ENCODE data around the gene CDON.

CDON gene

DNA sequence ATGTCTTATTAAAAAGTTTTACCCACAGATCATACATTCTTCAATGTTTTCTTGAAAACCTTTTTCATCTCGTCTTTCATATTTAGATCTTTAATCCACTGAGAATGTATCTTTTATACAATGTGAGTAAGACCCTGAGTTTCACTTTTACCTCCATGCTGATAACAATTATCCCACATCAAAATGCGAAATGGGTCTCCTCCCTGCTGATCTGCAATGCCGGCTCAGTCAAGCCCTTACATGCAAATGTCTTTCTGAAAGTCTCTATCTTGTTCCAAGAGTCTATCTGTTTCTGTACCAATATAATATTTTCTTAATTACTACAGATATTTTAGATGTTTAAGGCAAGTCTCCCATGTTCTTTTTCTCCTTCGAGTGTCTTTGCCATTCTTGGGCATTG lies 50.9 kb downstream of the CDON start:
- TF ChIP-seq GATA2 (IDR thresholded peaks at IDR 0.05; ENCODE audit: low read depth, low read length) (no peak), GATA3 (IDR thresholded peaks at IDR 0.05; ENCODE audit: low read depth, low read length) (no peak)

DNA sequence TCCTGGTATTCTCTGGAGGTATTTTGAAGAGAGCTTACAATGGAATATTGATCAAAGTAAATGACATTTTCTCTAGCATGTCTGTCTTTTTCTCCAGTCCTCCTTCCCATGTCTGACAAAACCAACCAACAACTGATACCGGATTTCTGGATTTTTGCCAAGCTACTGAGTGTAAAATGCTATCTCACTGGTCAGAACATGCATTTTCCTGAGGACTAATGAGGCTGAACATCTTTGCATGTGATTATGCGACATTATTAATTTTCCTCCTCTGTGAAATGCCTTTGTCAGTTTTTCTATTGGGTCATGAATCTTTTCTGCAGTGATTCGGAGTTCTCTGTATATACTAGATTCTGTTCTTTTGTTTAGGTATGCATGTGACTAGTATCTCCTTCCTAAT lies 51.4 kb downstream of the CDON start:
- TF ChIP-seq GATA3 (IDR thresholded peaks at IDR 0.05; ENCODE audit: low read depth, low read length): no peak
- TF ChIP-seq GATA2 (IDR thresholded peaks at IDR 0.05; ENCODE audit: low read depth, low read length): no peak

- no peak for TF ChIP-seq GATA2 (IDR thresholded peaks at IDR 0.05; ENCODE audit: low read depth, low read length)
- TF ChIP-seq GATA3 (IDR thresholded peaks at IDR 0.05; ENCODE audit: low read depth, low read length): no peak
Observed at GRCh38 chr11:126008956-126009355, 53.7 kb downstream of the CDON start.

DNA sequence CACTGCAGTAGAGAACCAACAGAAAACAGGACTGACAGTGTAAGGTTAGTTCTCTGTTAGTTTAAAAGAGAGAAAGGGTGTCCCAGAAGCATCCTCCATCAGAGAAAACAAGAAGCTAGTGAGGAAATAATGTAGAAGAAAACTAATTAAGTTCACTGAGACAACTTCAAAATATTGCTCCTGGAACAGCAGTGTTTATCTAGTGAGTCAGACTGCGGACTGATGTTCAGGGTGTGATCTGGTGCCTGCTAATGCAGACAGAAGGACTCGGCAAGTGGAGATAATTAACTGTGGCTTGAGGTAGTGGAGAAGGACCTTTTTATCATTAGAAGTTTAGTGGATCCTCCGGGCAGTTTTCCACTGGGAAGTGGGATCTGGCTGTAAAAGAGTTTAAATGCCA lies 55.4 kb downstream of the CDON start:
- TF ChIP-seq GATA2 (IDR thresholded peaks at IDR 0.05; ENCODE audit: low read depth, low read length) (no peak), GATA3 (IDR thresholded peaks at IDR 0.05; ENCODE audit: low read depth, low read length) (no peak)

DNA sequence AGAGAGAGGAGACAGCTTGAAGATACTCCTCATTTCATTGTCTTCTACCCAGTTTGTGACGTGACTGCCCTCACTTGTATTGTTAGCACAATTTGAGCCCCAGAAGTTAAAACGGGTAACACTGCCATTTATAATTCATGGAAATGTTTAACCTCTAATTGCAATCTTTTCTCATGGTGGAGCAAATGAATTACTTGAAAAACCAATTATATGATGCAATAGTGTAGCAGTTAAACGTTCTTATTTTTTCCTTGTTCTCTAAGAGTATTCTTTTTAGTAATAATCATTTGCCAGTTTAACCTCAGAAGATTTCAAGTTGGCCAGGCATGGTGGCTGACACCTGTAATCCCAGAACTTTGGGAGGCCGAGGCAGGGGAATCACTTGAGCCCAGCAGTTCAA lies 56.6 kb downstream of the CDON start:
- no peak for TF ChIP-seq GATA2 (IDR thresholded peaks at IDR 0.05; ENCODE audit: low read depth, low read length)
- TF ChIP-seq GATA3 (IDR thresholded peaks at IDR 0.05; ENCODE audit: low read depth, low read length): no peak

GRCh38 chr11:126002181-126002580 lies 60.5 kb downstream of the CDON start:
- TF ChIP-seq GATA2 (IDR thresholded peaks at IDR 0.05; ENCODE audit: low read depth, low read length) (no peak), GATA3 (IDR thresholded peaks at IDR 0.05; ENCODE audit: low read depth, low read length) (no peak)

DNA sequence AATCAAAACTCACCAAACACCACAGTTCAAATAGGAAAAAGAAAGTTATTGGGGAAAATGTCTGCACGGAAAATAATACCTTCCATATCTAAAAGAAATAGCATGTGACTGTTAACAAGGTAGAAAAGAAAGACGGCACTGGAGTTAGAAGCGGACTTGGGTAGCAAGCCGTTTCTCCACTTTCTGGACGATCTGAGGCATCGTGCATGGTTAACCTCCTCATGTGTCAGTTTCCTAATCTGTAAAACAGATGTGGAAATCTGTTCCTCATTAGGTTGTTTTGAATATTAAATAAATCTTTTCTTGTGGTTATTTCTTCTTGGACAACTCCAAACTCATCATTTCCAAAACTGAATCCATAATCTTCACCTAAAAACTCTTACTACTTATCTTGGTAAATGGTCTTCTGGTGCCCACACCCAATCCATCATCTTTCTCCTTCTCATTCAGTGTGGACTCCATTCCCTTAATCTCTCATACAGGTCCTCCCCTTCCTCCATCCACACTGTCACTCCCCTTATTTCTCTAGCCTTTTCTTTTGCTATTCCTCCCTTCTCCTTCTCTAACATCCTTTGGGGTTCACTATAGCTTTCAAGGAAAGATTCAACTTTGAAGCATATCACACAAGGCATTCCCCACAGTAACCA lies 63.3 kb downstream of the CDON start:
- no peak for TF ChIP-seq GATA2 (IDR thresholded peaks at IDR 0.05; ENCODE audit: low read depth, low read length)
- no peak for TF ChIP-seq GATA3 (IDR thresholded peaks at IDR 0.05; ENCODE audit: low read depth, low read length)

GRCh38 chr11:125998267-125998666 lies 64.4 kb downstream of the CDON start:
- TF ChIP-seq GATA2 (IDR thresholded peaks at IDR 0.05; ENCODE audit: low read depth, low read length) (no peak), GATA3 (IDR thresholded peaks at IDR 0.05; ENCODE audit: low read depth, low read length) (no peak)

GRCh38 chr11:125995313-125995712 lies 67.4 kb downstream of the CDON start:
- TF ChIP-seq GATA2 (IDR thresholded peaks at IDR 0.05; ENCODE audit: low read depth, low read length): no peak
- no peak for TF ChIP-seq GATA3 (IDR thresholded peaks at IDR 0.05; ENCODE audit: low read depth, low read length)

GRCh38 chr11:125994509-125994908 lies 68.2 kb downstream of the CDON start:
- no peak for TF ChIP-seq GATA3 (IDR thresholded peaks at IDR 0.05; ENCODE audit: low read depth, low read length)
- TF ChIP-seq GATA2 (IDR thresholded peaks at IDR 0.05; ENCODE audit: low read depth, low read length): no peak

- TF ChIP-seq GATA2 (IDR thresholded peaks at IDR 0.05; ENCODE audit: low read depth, low read length) (no peak), GATA3 (IDR thresholded peaks at IDR 0.05; ENCODE audit: low read depth, low read length) (no peak)
Observed at GRCh38 chr11:125992893-125993292, 69.8 kb downstream of the CDON start.

DNA sequence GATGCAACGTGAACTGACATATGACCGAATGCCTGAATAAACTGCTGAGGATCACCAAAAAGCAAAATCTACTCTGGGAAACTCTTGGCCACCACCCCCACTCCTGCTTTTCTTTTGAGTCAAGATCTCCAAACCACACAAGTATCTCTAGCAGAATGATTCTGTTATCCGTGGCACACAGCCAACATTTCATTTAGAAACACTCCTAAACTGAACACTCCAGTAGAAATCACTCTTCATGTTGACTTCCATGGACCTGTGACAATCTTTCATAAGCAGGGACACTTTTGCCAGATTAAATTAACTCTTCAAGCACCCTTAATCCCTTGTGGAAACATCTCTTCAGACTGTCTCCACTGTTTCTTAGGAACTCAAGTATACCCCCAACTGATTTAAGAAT lies 72.4 kb downstream of the CDON start:
- TF ChIP-seq GATA3 (IDR thresholded peaks at IDR 0.05; ENCODE audit: low read depth, low read length): no peak
- TF ChIP-seq GATA2 (IDR thresholded peaks at IDR 0.05; ENCODE audit: low read depth, low read length): no peak

GRCh38 chr11:125987066-125987641 lies 75.5 kb downstream of the CDON start:
- TF ChIP-seq GATA3 (IDR thresholded peaks at IDR 0.05; ENCODE audit: low read depth, low read length) (no peak), GATA2 (IDR thresholded peaks at IDR 0.05; ENCODE audit: low read depth, low read length) (no peak)

GRCh38 chr11:125982348-125982730 lies 80.3 kb downstream of the CDON start:
- no peak for TF ChIP-seq GATA2 (IDR thresholded peaks at IDR 0.05; ENCODE audit: low read depth, low read length)
- TF ChIP-seq GATA3 (IDR thresholded peaks at IDR 0.05; ENCODE audit: low read depth, low read length): no peak

DNA sequence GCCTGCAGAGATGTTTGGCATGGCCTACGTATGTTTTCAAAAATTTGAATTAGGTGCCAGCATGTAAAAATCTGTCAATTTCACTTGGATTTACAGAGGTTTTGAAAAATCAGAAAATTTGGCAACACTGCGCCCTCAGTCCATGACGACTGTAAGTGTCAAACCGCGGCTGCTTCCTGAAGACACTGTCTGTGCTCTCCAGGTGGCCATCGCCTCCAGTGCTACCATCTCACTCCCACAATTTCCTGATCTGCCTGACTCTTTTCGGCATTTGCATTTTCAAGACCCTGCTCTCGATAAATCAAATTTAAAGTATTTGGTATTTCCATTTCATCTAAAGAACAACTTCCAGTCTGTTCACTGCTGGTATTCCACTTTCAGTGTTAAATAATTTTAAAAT lies 82.2 kb downstream of the CDON start:
- TF ChIP-seq GATA3 (IDR thresholded peaks at IDR 0.05; ENCODE audit: low read depth, low read length): no peak
- TF ChIP-seq GATA2 (IDR thresholded peaks at IDR 0.05; ENCODE audit: low read depth, low read length): no peak

- TF ChIP-seq GATA2 (IDR thresholded peaks at IDR 0.05; ENCODE audit: low read depth, low read length) (no peak), GATA3 (IDR thresholded peaks at IDR 0.05; ENCODE audit: low read depth, low read length) (no peak)
Observed at GRCh38 chr11:125979511-125979910, 83.2 kb downstream of the CDON start.
